Gastroesophageal sphincter (tissue), 4 donors: ENCODE measurements around the gene DHRS12. TPM values are rescaled to one million over a fixed set of nuclear protein-coding genes. Genes with fewer than 3 reads are reported as not detected.

Source experiments
- ATAC-seq: fragments of 150-250 bp; one replicate; pipeline ENCODE4 v1.9.1; 2016; ENCODE audit warnings: mild to moderate bottlenecking, moderate library complexity
- H3K27ac ChIP-seq, 4 donors: fragments of 200-600 bp; sonication (generic) in 3 of 4; 1 replicate in 3 of 4; 2 replicates in 1 of 4; pipeline ENCODE4 v1.5.1; 2016 to 2019
- H3K27me3 ChIP-seq: fragments of 200-600 bp; sonication (generic); one replicate; pipeline ENCODE4 v1.5.1; 2019
- H3K36me3 ChIP-seq, 2 donors: fragments of 200-600 bp; sonication (generic); one replicate each; pipeline ENCODE4 v1.5.1; 2019; ENCODE audit warnings: control low read depth in 1 of 2
- H3K4me1 ChIP-seq, 3 donors: fragments of 200-600 bp; sonication (generic); 1 replicate in 2 of 3; 2 replicates in 1 of 3; pipeline ENCODE4 v1.5.1; 2016 to 2019; ENCODE audit warnings: control low read depth in 2 of 3
- H3K4me3 ChIP-seq, 2 donors: fragments of 200-600 bp; sonication (generic); one replicate each; pipeline ENCODE4 v1.5.1; 2019; ENCODE audit warnings: mild to moderate bottlenecking in 1 of 2, moderate library complexity in 1 of 2
- H3K9me3 ChIP-seq, 3 donors: fragments of 200-600 bp; sonication (generic); one replicate each; pipeline ENCODE4 v1.5.1; 2017 to 2019; ENCODE audit warnings: control low read depth in 2 of 3
- EP300 ChIP-seq: sonication (generic); formaldehyde crosslinking; IDR thresholded peaks from one replicate; pipeline ENCODE4 v1.6.1; 2017; ENCODE audit warnings: antibody characterized with exemption, mild to moderate bottlenecking
- POLR2A ChIP-seq, 2 donors: fragments of 450-650 bp; IDR thresholded peaks; one replicate each; pipeline ENCODE4 v1.6.1; 2017; ENCODE audit warnings: antibody characterized with exemption in 2 of 2, mild to moderate bottlenecking in 2 of 2, moderate library complexity in 1 of 2
- POLR2AphosphoS5 ChIP-seq: sonication (generic); formaldehyde crosslinking; IDR thresholded peaks from one replicate; pipeline ENCODE4 v1.6.1; 2017; ENCODE audit warnings: antibody characterized with exemption
- WGBS, 2 donors: methylation state at CpG; one replicate each; pipeline ENCODE4 v1.1.5; 2018; ENCODE audit warnings: low coverage in 1 of 2; 5-methylcytosine and 5-hydroxymethylcytosine counted together
- total RNA-seq, 4 donors: library from RNA; depleted of rRNA; stranded (reverse); fragments of >200 nt; gene quantifications; one replicate each; pipeline ENCODE4 v1.1.0, GENCODE V29; 2016
- TF ChIP-seq, protein P1 (sequence below), 4 experiments: fragments of 200-600 bp in 2 of 4; fragments of 450-650 bp in 2 of 4; sonication (generic) in 1 of 4; IDR thresholded peaks; one replicate each; pipeline ENCODE4 v1.5.1; 2017 to 2019; ENCODE audit warnings: antibody characterized with exemption in 4 of 4, mild to moderate bottlenecking in 2 of 4, moderate library complexity in 2 of 4

The DHRS12 gene
- total RNA-seq, 4 donors from 2014 or later, result 9.2 to 23.3 (median 19.2) TPM

DNA sequence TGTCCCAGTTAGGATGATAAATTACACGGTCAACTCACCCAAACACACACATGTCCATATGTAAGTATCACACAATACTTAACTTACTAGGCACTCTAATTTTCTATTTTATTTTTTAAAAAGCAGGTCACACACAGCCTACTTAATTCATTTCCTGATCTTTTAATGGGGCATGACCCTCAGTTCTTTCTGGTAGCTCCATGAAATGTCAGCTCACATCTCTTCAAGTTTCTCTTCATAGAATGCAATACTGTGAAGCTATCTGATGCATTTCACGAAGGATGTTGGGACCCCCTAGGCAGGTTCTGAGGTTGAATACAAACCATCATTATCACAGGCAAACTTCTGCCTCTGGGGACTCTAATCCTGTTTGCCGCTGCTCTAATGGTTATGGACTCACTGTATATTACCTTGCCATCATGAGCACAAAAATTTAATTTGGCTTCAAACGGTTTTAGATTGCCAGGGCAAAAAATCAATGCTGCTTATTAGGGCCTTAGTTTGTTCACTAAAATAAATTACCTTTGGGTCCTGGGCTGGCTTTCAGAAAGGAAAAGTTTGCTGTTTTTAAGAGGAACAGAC, 16.1 kb upstream of the DHRS12 start:
- Histone ChIP-seq H3K36me3 (no peaks in the 10 kb centered on the region), H3K9me3 (no peaks in the 10 kb centered on the region), H3K4me3 (no peak overlapping the region), H3K4me1 (peaks cover 0 to 19% (median 3%) of the 10 kb centered on the region in 3 donors), H3K27me3 (no peaks in the 10 kb centered on the region), H3K27ac (no peak overlapping the region)
- no peak for TF ChIP-seq POLR2A (IDR thresholded peaks at IDR 0.05)
- no peak for TF ChIP-seq POLR2AphosphoS5
- no peak for TF ChIP-seq EP300
- TF ChIP-seq, protein P1, sequence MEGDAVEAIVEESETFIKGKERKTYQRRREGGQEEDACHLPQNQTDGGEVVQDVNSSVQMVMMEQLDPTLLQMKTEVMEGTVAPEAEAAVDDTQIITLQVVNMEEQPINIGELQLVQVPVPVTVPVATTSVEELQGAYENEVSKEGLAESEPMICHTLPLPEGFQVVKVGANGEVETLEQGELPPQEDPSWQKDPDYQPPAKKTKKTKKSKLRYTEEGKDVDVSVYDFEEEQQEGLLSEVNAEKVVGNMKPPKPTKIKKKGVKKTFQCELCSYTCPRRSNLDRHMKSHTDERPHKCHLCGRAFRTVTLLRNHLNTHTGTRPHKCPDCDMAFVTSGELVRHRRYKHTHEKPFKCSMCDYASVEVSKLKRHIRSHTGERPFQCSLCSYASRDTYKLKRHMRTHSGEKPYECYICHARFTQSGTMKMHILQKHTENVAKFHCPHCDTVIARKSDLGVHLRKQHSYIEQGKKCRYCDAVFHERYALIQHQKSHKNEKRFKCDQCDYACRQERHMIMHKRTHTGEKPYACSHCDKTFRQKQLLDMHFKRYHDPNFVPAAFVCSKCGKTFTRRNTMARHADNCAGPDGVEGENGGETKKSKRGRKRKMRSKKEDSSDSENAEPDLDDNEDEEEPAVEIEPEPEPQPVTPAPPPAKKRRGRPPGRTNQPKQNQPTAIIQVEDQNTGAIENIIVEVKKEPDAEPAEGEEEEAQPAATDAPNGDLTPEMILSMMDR (IDR thresholded peaks at IDR 0.05), result no peak
- 89 to 100% methylated on average over 2 to 4 of the region's 4 CpGs for WGBS, 2 donors
- ATAC-seq, result no peak

DNA sequence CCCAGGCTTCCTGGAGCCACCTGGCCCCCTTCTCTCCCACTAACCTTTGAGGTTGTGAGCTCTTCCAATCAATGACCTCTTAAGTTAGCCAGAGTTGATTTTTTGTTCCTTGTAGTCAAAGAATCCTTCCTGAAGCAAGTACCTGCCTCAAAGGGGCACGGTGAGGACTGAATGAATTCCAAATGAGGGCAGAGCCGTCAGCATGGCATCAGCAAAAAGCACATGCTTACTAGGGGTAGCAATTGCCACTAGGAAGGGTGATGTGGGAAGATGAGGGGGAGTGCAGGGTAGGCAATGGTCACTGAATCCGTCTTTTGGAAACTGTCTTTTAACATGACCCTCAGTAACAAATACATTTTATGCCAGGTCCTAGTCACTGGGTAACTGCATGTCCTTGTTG, 15.6 kb upstream of the DHRS12 start:
- Histone ChIP-seq H3K27ac (peak overlapping the region in 1 of 4 donors; percentile 32), H3K27me3 (no peaks in the 10 kb centered on the region), H3K4me3 (no peak overlapping the region), H3K9me3 (no peaks in the 10 kb centered on the region), H3K4me1 (peaks cover 0 to 17% (median 3%) of the 10 kb centered on the region in 3 donors), H3K36me3 (no peaks in the 10 kb centered on the region)
- ATAC-seq, result no peak
- TF ChIP-seq, protein P1 (IDR thresholded peaks at IDR 0.05), result no peak
- TF ChIP-seq EP300 (no peak), POLR2AphosphoS5 (no peak), POLR2A (IDR thresholded peaks at IDR 0.05) (no peak)
- WGBS, 2 donors, result 70 to 84% methylated on average over 2 to 3 of the region's 3 CpGs

DNA sequence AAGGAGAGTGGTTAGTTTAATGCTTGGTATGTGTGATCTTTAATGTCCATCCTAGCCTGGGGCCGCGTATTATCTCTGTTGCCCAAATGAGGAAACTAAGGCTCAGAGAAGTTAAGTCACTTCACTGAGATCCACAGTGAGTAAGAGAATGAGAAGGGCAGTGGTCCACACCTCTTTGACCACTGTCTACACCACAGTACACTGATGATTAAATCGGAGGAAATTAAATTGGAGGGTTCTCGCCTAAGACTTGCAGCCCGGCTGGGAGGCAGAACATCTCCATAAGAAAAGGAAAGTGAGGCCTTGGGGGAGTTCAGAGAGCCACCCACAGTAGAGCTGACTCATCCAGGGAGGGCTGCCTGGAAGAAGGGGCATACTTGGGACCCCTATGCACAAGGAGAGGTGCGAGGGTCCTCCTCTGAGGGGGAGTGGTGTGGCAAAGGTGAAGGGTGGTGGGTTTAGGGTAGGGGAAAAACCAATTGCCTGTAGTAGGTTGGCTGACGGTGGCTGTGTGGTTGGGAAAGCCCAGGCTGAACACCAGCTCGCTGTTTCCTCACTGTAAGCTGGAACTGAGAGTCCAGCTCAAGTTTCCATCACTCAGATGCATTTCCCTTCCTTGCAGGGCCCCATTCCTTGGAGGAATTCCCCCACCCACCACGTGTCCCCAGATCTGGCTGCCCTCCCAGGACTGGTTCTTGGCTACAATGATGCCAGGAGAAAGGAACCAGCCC, 15.0 kb upstream of the DHRS12 start:
- Histone ChIP-seq H3K4me1 (peaks cover 0 to 17% (median 3%) of the 10 kb centered on the region in 3 donors), H3K4me3 (no peak overlapping the region), H3K9me3 (no peaks in the 10 kb centered on the region), H3K36me3 (no peaks in the 10 kb centered on the region), H3K27me3 (no peaks in the 10 kb centered on the region), H3K27ac (peak overlapping the region in 1 of 4 donors; percentile 32)
- TF ChIP-seq POLR2AphosphoS5 (no peak), POLR2A (IDR thresholded peaks at IDR 0.05) (no peak), EP300 (no peak)
- peak; percentile 56 for ATAC-seq
- 53 to 68% methylated on average over 6 to 7 of the region's 9 CpGs for WGBS, 2 donors

DNA sequence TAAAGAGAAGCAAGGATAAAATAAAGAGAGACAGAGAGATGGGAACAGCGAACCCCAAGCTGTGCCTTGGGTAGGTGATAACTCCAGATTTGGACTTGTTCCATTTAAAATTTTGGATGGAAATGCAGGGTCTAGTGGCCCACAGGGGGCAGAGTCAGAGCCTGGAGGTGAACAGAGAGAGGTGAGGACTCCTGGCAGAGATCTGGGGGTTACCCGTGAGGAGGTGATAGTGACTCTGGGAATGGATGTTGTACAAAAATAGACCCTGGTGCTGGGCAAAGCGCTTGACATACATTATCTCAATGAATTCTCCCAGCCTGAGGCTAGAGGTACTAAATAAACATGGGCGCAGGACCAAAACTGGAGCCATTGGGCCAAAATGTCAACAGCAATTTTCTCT, 14.3 kb upstream of the DHRS12 start:
- peaks cover 0 to 17% (median 3%) of the 10 kb centered on the region in 3 donors for H3K4me1 ChIP-seq
- no peak for ATAC-seq
- no peaks in the 10 kb centered on the region for H3K9me3 ChIP-seq
- 93 to 97% methylated on average over 3 to 4 of the region's 4 CpGs for WGBS, 2 donors
- TF ChIP-seq, protein P1 (IDR thresholded peaks at IDR 0.05), result no peak
- TF ChIP-seq POLR2AphosphoS5 (no peak), EP300 (no peak)
- no peak overlapping the region for H3K4me3 ChIP-seq
- H3K36me3 ChIP-seq, result no peaks in the 10 kb centered on the region
- no peaks in the 10 kb centered on the region for H3K27me3 ChIP-seq
- H3K27ac ChIP-seq, result no peak overlapping the region

DNA sequence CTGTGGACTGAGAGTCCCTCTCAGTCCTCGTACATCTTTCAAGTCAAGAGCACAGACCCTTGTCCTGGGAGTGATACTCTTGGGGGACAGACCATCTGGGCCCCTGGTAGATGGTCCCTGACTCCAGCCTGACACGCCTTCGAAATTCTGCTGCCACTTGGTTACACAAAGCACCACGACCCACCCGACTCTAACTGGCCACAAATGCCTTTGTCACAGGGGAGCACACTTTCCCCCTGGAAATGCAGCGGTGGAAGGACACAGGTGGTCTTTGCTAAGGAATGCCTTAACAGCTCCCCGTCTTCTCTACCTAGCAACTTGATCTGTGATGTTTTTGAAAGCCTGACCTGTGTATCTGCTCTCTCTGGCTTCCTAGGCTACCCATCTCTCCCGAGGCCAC, 13.8 kb upstream of the DHRS12 start:
- no peaks in the 10 kb centered on the region for H3K9me3 ChIP-seq
- no peaks in the 10 kb centered on the region for H3K36me3 ChIP-seq
- H3K4me1 ChIP-seq, result peaks cover 0 to 17% (median 3%) of the 10 kb centered on the region in 3 donors
- ATAC-seq, result no peak
- no peak overlapping the region for H3K27ac ChIP-seq
- TF ChIP-seq POLR2A (IDR thresholded peaks at IDR 0.05) (no peak), POLR2AphosphoS5 (no peak), EP300 (no peak)
- TF ChIP-seq, protein P1 (IDR thresholded peaks at IDR 0.05), result no peak
- 83 to 88% methylated on average over 2 to 3 of the region's 8 CpGs for WGBS, 2 donors
- no peak overlapping the region for H3K4me3 ChIP-seq
- no peaks in the 10 kb centered on the region for H3K27me3 ChIP-seq
